DMS153 treated with DMSO at 0.1 percent for 48 hours (cell line): ENCODE results near the gene TUSC1.
"Not testable (repeated sequence)": the region's sequence is repeated elsewhere in the genome, so short reads cannot be mapped to it uniquely, and the experiment has no call there.

ENCODE experiments used
- DNase-seq: peaks from one replicate; lab custom pipeline; 2025; ENCODE audit not compliant: unreplicated experiment; lab: John Stamatoyannopoulos, UW

The TUSC1 gene

GRCh38 chr9:25678147-25678666 lies at the start of gene TUSC1:
Gene TUSC1, minus strand, starts transcription at chr9:25678444. Its CDS starts 132 bp downstream, at chr9:25678312.
- DNase-seq = no peak

GRCh38 chr9:25726871-25727410 lies 48.7 kb upstream of the TUSC1 start:
- DNase-seq = no peak

GRCh38 chr9:25724424-25724823 lies 46.2 kb upstream of the TUSC1 start:
- DNase-seq = no peak

GRCh38 chr9:25716220-25716872 lies 38.1 kb upstream of the TUSC1 start:
- peak; percentile 4 for DNase-seq

- no peak for DNase-seq
These were observed 31.7 kb upstream of the TUSC1 start for GRCh38 chr9:25709941-25710340.

GRCh38 chr9:25704800-25705199 lies 26.6 kb upstream of the TUSC1 start:
- DNase-seq = no peak

GRCh38 chr9:25703701-25704357 lies 25.6 kb upstream of the TUSC1 start:
- DNase-seq = no peak

GRCh38 chr9:25702536-25702935 lies 24.3 kb upstream of the TUSC1 start:
- no peak for DNase-seq

GRCh38 chr9:25700899-25701298 lies 22.7 kb upstream of the TUSC1 start:
- not testable (repeated sequence) for DNase-seq

GRCh38 chr9:25700430-25700829 lies 22.2 kb upstream of the TUSC1 start:
- no peak for DNase-seq

GRCh38 chr9:25691786-25692185 lies 13.5 kb upstream of the TUSC1 start:
- no peak for DNase-seq

GRCh38 chr9:25684321-25684720 lies 6.1 kb upstream of the TUSC1 start:
- no peak for DNase-seq

- no peak for DNase-seq
These were observed 3.0 kb upstream of the TUSC1 start for GRCh38 chr9:25681266-25681665.

- no peak for DNase-seq
These were observed 659 bp upstream of the TUSC1 start for GRCh38 chr9:25678846-25679360.

- no peak for DNase-seq
These were observed 720 bp downstream of the TUSC1 start for GRCh38 chr9:25677301-25678146.

- DNase-seq = not testable (repeated sequence)
These were observed 2.4 kb downstream of the TUSC1 start for GRCh38 chr9:25675858-25676257.

GRCh38 chr9:25658571-25658970 lies 19.7 kb downstream of the TUSC1 start:
- DNase-seq = no peak

- DNase-seq = no peak
These were observed 23.8 kb downstream of the TUSC1 start for GRCh38 chr9:25654417-25654816.

- no peak for DNase-seq
These were observed 30.1 kb downstream of the TUSC1 start for GRCh38 chr9:25648116-25648515.

GRCh38 chr9:25636026-25636425 lies 42.2 kb downstream of the TUSC1 start:
- DNase-seq = no peak

GRCh38 chr9:25629231-25629630 lies 49.0 kb downstream of the TUSC1 start:
- DNase-seq = no peak
